Gastrocnemius medialis (tissue), 4 donors: ENCODE results near the gene CDH5.

Experiments used
- POLR2A ChIP-seq, 2 donors: fragments of 450-650 bp; IDR thresholded peaks; one replicate each; pipeline ENCODE4 v1.6.1; 2017; ENCODE audit warnings: antibody characterized with exemption in 2 of 2, mild to moderate bottlenecking in 2 of 2, moderate library complexity in 2 of 2
- TF ChIP-seq, protein P1 (sequence below), 5 experiments: fragments of 450-650 bp in 3 of 5; fragments of 200-600 bp in 2 of 5; sonication (generic) in 2 of 5; IDR thresholded peaks in 4 of 5; conservative IDR thresholded peaks in 1 of 5; 1 replicate in 4 of 5; 2 replicates in 1 of 5; pipeline ENCODE4 v1.5.1; 2016 to 2019; ENCODE audit warnings: antibody characterized with exemption in 5 of 5, mild to moderate bottlenecking in 3 of 5, moderate library complexity in 3 of 5

- TF ChIP-seq, protein P1, sequence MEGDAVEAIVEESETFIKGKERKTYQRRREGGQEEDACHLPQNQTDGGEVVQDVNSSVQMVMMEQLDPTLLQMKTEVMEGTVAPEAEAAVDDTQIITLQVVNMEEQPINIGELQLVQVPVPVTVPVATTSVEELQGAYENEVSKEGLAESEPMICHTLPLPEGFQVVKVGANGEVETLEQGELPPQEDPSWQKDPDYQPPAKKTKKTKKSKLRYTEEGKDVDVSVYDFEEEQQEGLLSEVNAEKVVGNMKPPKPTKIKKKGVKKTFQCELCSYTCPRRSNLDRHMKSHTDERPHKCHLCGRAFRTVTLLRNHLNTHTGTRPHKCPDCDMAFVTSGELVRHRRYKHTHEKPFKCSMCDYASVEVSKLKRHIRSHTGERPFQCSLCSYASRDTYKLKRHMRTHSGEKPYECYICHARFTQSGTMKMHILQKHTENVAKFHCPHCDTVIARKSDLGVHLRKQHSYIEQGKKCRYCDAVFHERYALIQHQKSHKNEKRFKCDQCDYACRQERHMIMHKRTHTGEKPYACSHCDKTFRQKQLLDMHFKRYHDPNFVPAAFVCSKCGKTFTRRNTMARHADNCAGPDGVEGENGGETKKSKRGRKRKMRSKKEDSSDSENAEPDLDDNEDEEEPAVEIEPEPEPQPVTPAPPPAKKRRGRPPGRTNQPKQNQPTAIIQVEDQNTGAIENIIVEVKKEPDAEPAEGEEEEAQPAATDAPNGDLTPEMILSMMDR (IDR thresholded peaks at IDR 0.05 in 4 of 5, conservative IDR thresholded peaks at IDR 0.05 in 1 of 5): no peak
- no peak for TF ChIP-seq POLR2A (IDR thresholded peaks at IDR 0.05)
These were observed 53.0 kb downstream of the CDH5 start for GRCh38 chr16:66419527-66419926.
